ENCODE measurements around the gene ZMYND15. TPM values are rescaled to one million over a fixed set of nuclear protein-coding genes. Genes with fewer than 3 reads are reported as not detected.
A peak's percentile ranks its signal among the peaks of the same experiment; 100 is the strongest.

ZMYND15 gene
- total RNA-seq, 1 donor from 2014 or later = not detected

GRCh38 chr17:4740025-4740351, 355 bp downstream of the ZMYND15 start:
- H3K4me1 Mint-ChIP-seq = peaks cover 11% of the 10 kb centered on the region
- Histone ChIP-seq H3K4me3 (peak overlapping the region; percentile 64), H2AFZ (replicated peaks) (peak overlapping the region; percentile 87), H3K4me1 (peaks cover 7% of the 10 kb centered on the region), H3K27me3 (peaks cover 100% of the 10 kb centered on the region), H3K9me3 (ENCODE audit: low read depth) (no peaks in the 10 kb centered on the region), H3K36me3 (no peaks in the 10 kb centered on the region), H3F3A (ENCODE audit: low read depth) (peaks cover 5% of the 10 kb centered on the region), H3K79me2 (ENCODE audit: low read depth) (no peaks in the 10 kb centered on the region), H3K9ac (no peak overlapping the region), H3K4me2 (peak overlapping the region; percentile 76), H4K20me1 (ENCODE audit: low read depth) (peaks cover 6% of the 10 kb centered on the region), H3K27ac (no peak overlapping the region)
- peaks cover 63% of the 10 kb centered on the region for H3K27me3 Mint-ChIP-seq (ENCODE audit: insufficient read depth, low read depth)
- no peaks in the 10 kb centered on the region for H3K36me3 Mint-ChIP-seq
- DNase-seq (ENCODE audit: low spot score) = no peak
- TF ChIP-seq EZH2phosphoT487 (IDR thresholded peaks at IDR 0.05) = no peak
- no peak for TF ChIP-seq CTCF (IDR thresholded peaks at IDR 0.05)
- no peak for TF ChIP-seq EZH2 (IDR thresholded peaks at IDR 0.05)
- H3K27ac Mint-ChIP-seq = peak overlapping the region; percentile 8
- H3K9me3 Mint-ChIP-seq = peaks cover 2% of the 10 kb centered on the region
- H3K4me3 Mint-ChIP-seq = peak overlapping the region; percentile 82

- H3K9me3 ChIP-seq (ENCODE audit: low read depth) = no peaks in the 10 kb centered on the region
- H3F3A ChIP-seq (ENCODE audit: low read depth) = peaks cover 11% of the 10 kb centered on the region
- H3K79me2 ChIP-seq (ENCODE audit: low read depth) = no peaks in the 10 kb centered on the region
- H3K36me3 Mint-ChIP-seq = no peaks in the 10 kb centered on the region
- no peak overlapping the region for H3K4me2 ChIP-seq
- no peak for TF ChIP-seq CTCF (IDR thresholded peaks at IDR 0.05)
- no peak for TF ChIP-seq EZH2phosphoT487 (IDR thresholded peaks at IDR 0.05)
- no peak for TF ChIP-seq EZH2 (IDR thresholded peaks at IDR 0.05)
- H3K4me3 Mint-ChIP-seq = peak overlapping the region; percentile 82
- peaks cover 100% of the 10 kb centered on the region for H3K27me3 ChIP-seq
- H4K20me1 ChIP-seq (ENCODE audit: low read depth) = peaks cover 6% of the 10 kb centered on the region
- no peak overlapping the region for H3K27ac ChIP-seq
- no peaks in the 10 kb centered on the region for H3K36me3 ChIP-seq
- no peak overlapping the region for H2AFZ ChIP-seq (replicated peaks)
- H3K27ac Mint-ChIP-seq = no peak overlapping the region
- no peak for DNase-seq (ENCODE audit: low spot score)
- peaks cover 63% of the 10 kb centered on the region for H3K27me3 Mint-ChIP-seq (ENCODE audit: insufficient read depth, low read depth)
- peaks cover 14% of the 10 kb centered on the region for H3K4me1 Mint-ChIP-seq
- H3K9ac ChIP-seq = no peak overlapping the region
- H3K9me3 Mint-ChIP-seq = peaks cover 2% of the 10 kb centered on the region
- no peak overlapping the region for H3K4me3 ChIP-seq
- peaks cover 7% of the 10 kb centered on the region for H3K4me1 ChIP-seq
Measured at GRCh38 chr17:4740584-4740983, 951 bp downstream of the ZMYND15 start.

GRCh38 chr17:4741544-4741943, 1.9 kb downstream of the ZMYND15 start:
- no peak overlapping the region for H3K9ac ChIP-seq
- Mint-ChIP-seq H3K4me3 (no peak overlapping the region), H3K9me3 (peaks cover 3% of the 10 kb centered on the region), H3K27me3 (ENCODE audit: insufficient read depth, low read depth) (peaks cover 64% of the 10 kb centered on the region), H3K4me1 (peaks cover 14% of the 10 kb centered on the region), H3K27ac (no peak overlapping the region), H3K36me3 (no peaks in the 10 kb centered on the region)
- no peaks in the 10 kb centered on the region for H3K79me2 ChIP-seq (ENCODE audit: low read depth)
- H3K4me3 ChIP-seq = no peak overlapping the region
- peaks cover 19% of the 10 kb centered on the region for H3F3A ChIP-seq (ENCODE audit: low read depth)
- no peak overlapping the region for H3K27ac ChIP-seq
- H3K9me3 ChIP-seq (ENCODE audit: low read depth) = no peaks in the 10 kb centered on the region
- H4K20me1 ChIP-seq (ENCODE audit: low read depth) = peaks cover 6% of the 10 kb centered on the region
- H3K36me3 ChIP-seq = no peaks in the 10 kb centered on the region
- peaks cover 7% of the 10 kb centered on the region for H3K4me1 ChIP-seq
- no peak overlapping the region for H3K4me2 ChIP-seq
- TF ChIP-seq EZH2phosphoT487 (IDR thresholded peaks at IDR 0.05) (no peak), EZH2 (IDR thresholded peaks at IDR 0.05) (no peak), CTCF (IDR thresholded peaks at IDR 0.05) (no peak)
- H3K27me3 ChIP-seq = peaks cover 100% of the 10 kb centered on the region
- DNase-seq (ENCODE audit: low spot score) = no peak
- no peak overlapping the region for H2AFZ ChIP-seq (replicated peaks)
